Chondrocyte (in vitro differentiated cells): ENCODE results near the gene CCDC144A. TPM values are rescaled to one million over a fixed set of nuclear protein-coding genes. Genes with fewer than 3 reads are reported as not detected.
"Not testable (repeated sequence)": the region's sequence is repeated elsewhere in the genome, so short reads cannot be mapped to it uniquely, and the experiment has no call there.

Experiments used
- DNase-seq: peaks from one replicate; pipeline ENCODE4 v3.0.0; 2021; ENCODE audit warnings: mixed read lengths, low spot score
- H3K27ac Mint-ChIP-seq: one replicate; pipeline ENCODE4 v1.8.0; 2021; ENCODE audit warnings: mild to moderate bottlenecking, moderate library complexity, mixed read lengths; ENCODE audit not compliant: unreplicated experiment
- H3K27me3 Mint-ChIP-seq: 2 replicates; pipeline ENCODE4 v1.8.0; 2021; ENCODE audit warnings: low read depth, mixed read lengths
- H3K36me3 Mint-ChIP-seq: 2 replicates; pipeline ENCODE4 v1.8.0; 2021; ENCODE audit warnings: low read depth, mixed read lengths
- H3K4me1 Mint-ChIP-seq: 2 replicates; pipeline ENCODE4 v1.8.0; 2021; ENCODE audit warnings: low read depth, mild to moderate bottlenecking, mixed read lengths
- H3K4me3 Mint-ChIP-seq: one replicate; pipeline ENCODE4 v1.8.0; 2021; ENCODE audit warnings: mild to moderate bottlenecking, moderate library complexity, mixed read lengths; ENCODE audit not compliant: unreplicated experiment
- H3K9me3 Mint-ChIP-seq: 2 replicates; pipeline ENCODE4 v1.8.0; 2021; ENCODE audit warnings: low read depth, mixed read lengths
- total RNA-seq: library from RNA; stranded (reverse); gene quantifications from 3 replicates; pipeline ENCODE4 v1.2.1, GENCODE V29; 2021
- TF ChIP-seq, protein P1 (sequence below): fragments of 200-600 bp; sonication (generic); IDR thresholded peaks from 2 replicates; pipeline ENCODE4 v1.5.0; 2021; ENCODE audit warnings: antibody characterized with exemption, mild to moderate bottlenecking, moderate library complexity

CCDC144A gene
- total RNA-seq, 1 donor from 2014 or later = 0.82 TPM

DNA sequence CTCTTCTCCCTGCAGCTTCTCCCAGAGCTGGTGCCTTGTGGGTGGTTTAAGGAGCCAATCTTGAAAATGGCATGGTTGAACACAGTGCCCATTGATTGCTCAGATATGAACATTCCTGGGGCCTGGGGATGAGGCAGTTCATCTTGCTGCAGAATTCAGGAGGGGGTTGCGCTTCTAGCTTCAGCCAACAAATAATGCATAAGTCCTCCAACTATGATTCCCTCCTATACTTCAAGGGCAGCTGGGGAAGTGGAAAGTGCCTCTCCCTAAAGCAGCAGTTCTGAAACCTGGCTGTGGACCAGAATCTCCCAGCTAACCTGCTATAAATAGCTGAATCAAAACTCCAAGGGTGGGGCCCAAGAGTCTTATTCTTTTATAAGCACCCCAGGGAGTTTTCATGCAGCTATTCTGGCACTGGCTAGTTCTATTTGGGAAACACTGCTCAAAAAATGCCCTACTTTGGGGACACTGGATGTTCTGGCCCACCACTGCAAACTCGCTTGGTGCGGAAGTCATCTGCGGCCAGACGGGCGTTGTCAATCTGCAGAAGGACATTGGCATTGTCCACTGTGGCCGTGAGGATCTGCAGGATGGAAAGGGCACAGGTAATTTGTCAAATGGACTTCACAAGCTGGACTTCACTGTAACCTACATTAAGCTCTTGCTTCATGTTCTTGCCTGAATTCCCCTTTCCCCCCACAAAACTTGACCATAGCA, 130.3 kb downstream of the CCDC144A start:
- no peak overlapping the region for H3K27ac Mint-ChIP-seq
- peaks cover 21% of the 10 kb centered on the region for H3K27me3 Mint-ChIP-seq
- H3K36me3 Mint-ChIP-seq = no peaks in the 10 kb centered on the region
- DNase-seq = peak; percentile 51
- TF ChIP-seq, protein P1, sequence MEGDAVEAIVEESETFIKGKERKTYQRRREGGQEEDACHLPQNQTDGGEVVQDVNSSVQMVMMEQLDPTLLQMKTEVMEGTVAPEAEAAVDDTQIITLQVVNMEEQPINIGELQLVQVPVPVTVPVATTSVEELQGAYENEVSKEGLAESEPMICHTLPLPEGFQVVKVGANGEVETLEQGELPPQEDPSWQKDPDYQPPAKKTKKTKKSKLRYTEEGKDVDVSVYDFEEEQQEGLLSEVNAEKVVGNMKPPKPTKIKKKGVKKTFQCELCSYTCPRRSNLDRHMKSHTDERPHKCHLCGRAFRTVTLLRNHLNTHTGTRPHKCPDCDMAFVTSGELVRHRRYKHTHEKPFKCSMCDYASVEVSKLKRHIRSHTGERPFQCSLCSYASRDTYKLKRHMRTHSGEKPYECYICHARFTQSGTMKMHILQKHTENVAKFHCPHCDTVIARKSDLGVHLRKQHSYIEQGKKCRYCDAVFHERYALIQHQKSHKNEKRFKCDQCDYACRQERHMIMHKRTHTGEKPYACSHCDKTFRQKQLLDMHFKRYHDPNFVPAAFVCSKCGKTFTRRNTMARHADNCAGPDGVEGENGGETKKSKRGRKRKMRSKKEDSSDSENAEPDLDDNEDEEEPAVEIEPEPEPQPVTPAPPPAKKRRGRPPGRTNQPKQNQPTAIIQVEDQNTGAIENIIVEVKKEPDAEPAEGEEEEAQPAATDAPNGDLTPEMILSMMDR = no peak
- H3K9me3 Mint-ChIP-seq = no peaks in the 10 kb centered on the region
- H3K4me1 Mint-ChIP-seq = peaks cover 15% of the 10 kb centered on the region
- H3K4me3 Mint-ChIP-seq = no peak overlapping the region

DNA sequence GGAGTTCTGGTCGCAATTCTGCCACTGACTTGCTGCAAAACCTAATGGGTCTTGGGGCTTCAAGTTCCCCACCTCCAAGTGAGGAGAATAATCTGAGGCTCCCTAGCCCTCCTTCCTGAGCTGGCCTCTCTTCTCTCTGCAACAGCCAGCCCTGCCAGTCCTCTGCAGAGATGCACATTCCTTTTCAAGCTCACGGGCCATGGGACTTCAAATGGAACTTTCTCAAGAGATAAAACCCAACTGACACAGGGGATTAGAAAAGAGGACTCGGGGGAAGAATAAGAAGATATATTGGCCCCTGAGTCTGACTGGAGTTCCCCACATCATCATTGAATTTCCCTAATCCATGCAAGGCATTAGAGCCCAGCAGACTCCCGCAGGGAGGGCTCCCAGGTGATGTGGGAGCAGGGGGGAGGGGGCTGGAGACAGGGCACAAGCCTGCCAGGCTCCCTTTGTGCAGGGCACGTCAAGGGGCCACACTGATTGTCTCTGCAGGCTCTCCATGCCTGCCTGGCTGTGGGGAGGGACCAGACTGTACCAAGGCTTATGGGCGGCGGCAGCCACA, 131.0 kb downstream of the CCDC144A start:
- Mint-ChIP-seq H3K36me3 (no peaks in the 10 kb centered on the region), H3K9me3 (no peaks in the 10 kb centered on the region), H3K27me3 (peaks cover 18% of the 10 kb centered on the region), H3K4me3 (no peak overlapping the region), H3K4me1 (peaks cover 15% of the 10 kb centered on the region), H3K27ac (no peak overlapping the region)
- TF ChIP-seq, protein P1 = no peak
- DNase-seq = no peak

DNA sequence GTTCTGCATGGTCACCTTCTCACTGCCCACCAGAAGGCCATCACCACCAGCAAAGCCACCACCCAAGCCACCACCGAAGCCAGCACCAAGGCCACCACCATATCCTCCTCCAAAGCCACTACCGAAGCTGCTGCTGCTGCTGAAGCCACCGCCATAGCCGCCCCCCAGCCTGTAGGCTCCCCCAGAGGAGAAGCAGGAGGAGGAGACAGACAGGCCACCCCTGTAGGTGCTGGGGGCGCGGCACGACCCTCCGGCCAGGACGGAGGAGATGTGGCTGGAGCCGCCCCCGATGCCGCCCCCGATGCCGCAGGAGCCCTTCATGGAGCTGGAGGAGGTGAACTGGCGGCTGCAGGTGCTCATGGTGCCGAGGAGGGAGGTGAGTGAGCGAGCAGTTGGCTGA, 132.1 kb downstream of the CCDC144A start:
- H3K4me1 Mint-ChIP-seq = peaks cover 15% of the 10 kb centered on the region
- H3K4me3 Mint-ChIP-seq, H3K9me3 Mint-ChIP-seq, H3K27ac Mint-ChIP-seq, DNase-seq, H3K36me3 Mint-ChIP-seq: not testable (repeated sequence)
- H3K27me3 Mint-ChIP-seq = peaks cover 16% of the 10 kb centered on the region

DNA sequence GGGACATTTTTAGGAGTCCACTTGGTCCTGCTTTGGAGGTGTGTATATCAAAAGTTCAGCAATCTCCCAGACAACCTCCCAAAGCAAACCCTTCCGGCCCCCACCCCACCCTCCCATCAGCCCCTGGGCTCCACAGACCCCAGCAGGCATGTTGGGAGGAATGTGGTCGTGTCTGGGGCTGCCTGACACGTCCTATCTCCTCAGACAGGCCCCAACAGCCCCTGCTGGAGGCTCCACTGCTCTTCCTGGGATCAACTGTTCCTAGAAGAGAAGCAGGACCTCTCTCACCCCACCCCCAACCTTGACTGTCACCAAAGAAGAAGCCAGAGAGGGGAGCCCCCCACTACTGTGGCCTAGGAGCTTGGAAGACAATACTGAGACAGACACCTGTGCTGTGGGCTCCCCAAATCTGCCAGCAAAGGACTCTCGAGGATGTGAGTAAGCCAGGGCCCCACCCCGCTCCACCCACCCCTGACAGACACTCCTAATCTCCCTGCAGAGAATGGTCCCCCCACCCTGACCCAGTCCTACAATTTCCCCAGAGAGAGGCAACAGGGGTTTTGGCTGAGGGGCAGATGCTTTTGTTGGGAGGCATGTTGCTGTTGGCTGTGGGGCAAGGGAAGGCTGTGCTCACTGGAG, 133.8 kb downstream of the CCDC144A start:
- not testable (repeated sequence) for H3K27ac Mint-ChIP-seq, H3K9me3 Mint-ChIP-seq, H3K27me3 Mint-ChIP-seq, DNase-seq, H3K4me3 Mint-ChIP-seq, H3K36me3 Mint-ChIP-seq
- peaks cover 15% of the 10 kb centered on the region for H3K4me1 Mint-ChIP-seq

Other genes starting within 250 kb of the CCDC144A start
- gene LRRC75A, start 198.0 kb upstream of the CCDC144A start, total RNA-seq = 2.2 to 4.1 TPM (median 2.3 TPM) in 3 replicates
- 13.0 to 16.2 TPM (median 14.6 TPM) in 3 replicates for gene ZNF287, start 121.0 kb upstream of the CCDC144A start, total RNA-seq
- 7.3 to 9.4 TPM (median 8.0 TPM) in 3 replicates for gene ZNF624, start 36.4 kb upstream of the CCDC144A start, total RNA-seq